ENCODE data around the gene DNAAF9. TPM values are rescaled to one million over a fixed set of nuclear protein-coding genes. Genes with fewer than 3 reads are reported as not detected.

The DNAAF9 gene
- total RNA-seq, 1 donor from 2014 or later, result 4.5 TPM

GRCh38 chr20:3392756-3393155 lies 14.7 kb downstream of the DNAAF9 start:
- ATAC-seq (ENCODE audit: low read depth), result no peak
- Mint-ChIP-seq H3K27me3 (no peaks in the 10 kb centered on the region), H3K9me3 (peaks cover 3% of the 10 kb centered on the region), H3K4me3 (no peak overlapping the region), H3K27ac (no peak overlapping the region), H3K36me3 (ENCODE audit: low read depth) (peaks cover 6% of the 10 kb centered on the region), H3K4me1 (peaks cover 3% of the 10 kb centered on the region)
- intact Hi-C loops (cut with micrococcal nuclease), result no loop called here
- POLR2A ChIA-PET, result no interaction called here
- no peak for DNase-seq
- CTCF ChIA-PET, result no interaction called here
- TF ChIP-seq, protein P1, sequence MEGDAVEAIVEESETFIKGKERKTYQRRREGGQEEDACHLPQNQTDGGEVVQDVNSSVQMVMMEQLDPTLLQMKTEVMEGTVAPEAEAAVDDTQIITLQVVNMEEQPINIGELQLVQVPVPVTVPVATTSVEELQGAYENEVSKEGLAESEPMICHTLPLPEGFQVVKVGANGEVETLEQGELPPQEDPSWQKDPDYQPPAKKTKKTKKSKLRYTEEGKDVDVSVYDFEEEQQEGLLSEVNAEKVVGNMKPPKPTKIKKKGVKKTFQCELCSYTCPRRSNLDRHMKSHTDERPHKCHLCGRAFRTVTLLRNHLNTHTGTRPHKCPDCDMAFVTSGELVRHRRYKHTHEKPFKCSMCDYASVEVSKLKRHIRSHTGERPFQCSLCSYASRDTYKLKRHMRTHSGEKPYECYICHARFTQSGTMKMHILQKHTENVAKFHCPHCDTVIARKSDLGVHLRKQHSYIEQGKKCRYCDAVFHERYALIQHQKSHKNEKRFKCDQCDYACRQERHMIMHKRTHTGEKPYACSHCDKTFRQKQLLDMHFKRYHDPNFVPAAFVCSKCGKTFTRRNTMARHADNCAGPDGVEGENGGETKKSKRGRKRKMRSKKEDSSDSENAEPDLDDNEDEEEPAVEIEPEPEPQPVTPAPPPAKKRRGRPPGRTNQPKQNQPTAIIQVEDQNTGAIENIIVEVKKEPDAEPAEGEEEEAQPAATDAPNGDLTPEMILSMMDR (IDR thresholded peaks at IDR 0.05), result no peak

DNA sequence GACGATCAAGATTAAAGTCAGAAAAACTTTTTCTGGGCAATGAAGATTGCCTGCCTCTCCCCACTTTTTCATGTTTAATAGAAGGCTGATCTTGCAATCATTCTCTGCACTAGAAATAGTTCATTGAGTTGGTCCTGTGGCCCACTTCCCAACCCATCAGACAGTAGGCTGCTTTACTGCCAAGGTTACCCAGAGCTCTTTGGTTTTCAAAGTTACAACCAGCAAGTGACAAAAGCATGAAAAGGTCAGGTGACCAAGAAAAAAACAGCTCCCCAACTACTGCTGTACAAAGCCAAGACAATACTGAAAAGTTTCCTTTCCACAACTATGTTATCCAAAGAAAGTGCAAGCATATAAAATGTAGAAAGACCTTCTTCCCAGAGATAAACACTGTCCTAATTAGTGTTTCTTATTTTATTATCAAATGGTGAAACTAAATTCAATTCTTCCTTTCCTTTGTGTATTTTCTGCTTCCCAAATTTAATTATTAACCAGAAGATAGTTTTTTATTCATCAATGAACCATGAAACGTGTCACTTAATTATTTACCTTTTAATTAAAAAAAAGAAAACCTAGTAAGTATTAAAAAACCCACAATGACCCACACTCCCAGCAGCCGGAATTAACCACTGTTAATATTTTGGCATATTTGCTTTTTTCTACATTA lies 16.6 kb downstream of the DNAAF9 start:
- TF ChIP-seq, protein P1 (IDR thresholded peaks at IDR 0.05), result no peak
- no peak for DNase-seq
- intact Hi-C loops (cut with micrococcal nuclease), result no loop called here
- ChIA-PET POLR2A (no interaction called here), CTCF (no interaction called here)
- H3K4me3 Mint-ChIP-seq, result no peak overlapping the region
- H3K9me3 Mint-ChIP-seq, result peaks cover 6% of the 10 kb centered on the region
- no peak for ATAC-seq (ENCODE audit: low read depth)
- H3K27ac Mint-ChIP-seq, result no peak overlapping the region
- H3K4me1 Mint-ChIP-seq, result peaks cover 3% of the 10 kb centered on the region
- peaks cover 4% of the 10 kb centered on the region for H3K36me3 Mint-ChIP-seq (ENCODE audit: low read depth)
- H3K27me3 Mint-ChIP-seq, result no peaks in the 10 kb centered on the region

DNA sequence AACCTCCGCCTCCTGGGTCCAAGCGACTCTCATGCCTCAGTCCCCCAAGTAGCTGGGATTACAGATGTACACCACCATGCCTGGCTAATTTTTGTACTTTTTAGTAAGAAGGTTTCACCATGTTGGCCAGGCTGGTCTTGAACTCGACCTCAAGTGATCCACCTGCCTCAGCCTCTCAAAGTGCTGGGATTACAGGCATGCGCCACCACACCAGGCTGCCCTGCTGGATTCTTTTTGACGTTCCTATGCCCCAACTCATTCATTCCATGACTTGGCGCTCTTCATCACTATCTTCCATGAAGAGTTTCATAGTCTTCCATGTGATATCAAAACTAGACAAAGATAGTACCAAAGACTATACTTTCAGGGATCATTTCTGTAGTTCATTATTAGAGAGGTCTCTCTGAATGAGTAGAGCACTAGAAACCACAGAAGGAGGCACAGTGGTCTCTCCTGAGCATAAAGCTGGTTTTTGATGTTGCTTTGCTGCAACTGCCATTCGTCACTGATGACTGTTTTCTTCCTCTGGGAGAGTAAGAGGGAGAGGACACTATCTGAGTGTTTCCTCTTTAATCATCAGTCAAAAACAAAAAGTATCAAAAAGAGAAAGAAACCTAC lies 23.5 kb downstream of the DNAAF9 start:
- H3K36me3 Mint-ChIP-seq (ENCODE audit: low read depth), result peaks cover 13% of the 10 kb centered on the region
- no peak overlapping the region for H3K27ac Mint-ChIP-seq
- peaks cover 3% of the 10 kb centered on the region for H3K9me3 Mint-ChIP-seq
- POLR2A ChIA-PET, result no interaction called here
- H3K27me3 Mint-ChIP-seq, result no peaks in the 10 kb centered on the region
- ATAC-seq (ENCODE audit: low read depth) (no peak), DNase-seq (no peak)
- TF ChIP-seq, protein P1 (IDR thresholded peaks at IDR 0.05), result no peak
- H3K4me1 Mint-ChIP-seq, result no peaks in the 10 kb centered on the region
- intact Hi-C loops (cut with micrococcal nuclease), result no loop called here
- CTCF ChIA-PET, result no interaction called here
- no peak overlapping the region for H3K4me3 Mint-ChIP-seq

DNA sequence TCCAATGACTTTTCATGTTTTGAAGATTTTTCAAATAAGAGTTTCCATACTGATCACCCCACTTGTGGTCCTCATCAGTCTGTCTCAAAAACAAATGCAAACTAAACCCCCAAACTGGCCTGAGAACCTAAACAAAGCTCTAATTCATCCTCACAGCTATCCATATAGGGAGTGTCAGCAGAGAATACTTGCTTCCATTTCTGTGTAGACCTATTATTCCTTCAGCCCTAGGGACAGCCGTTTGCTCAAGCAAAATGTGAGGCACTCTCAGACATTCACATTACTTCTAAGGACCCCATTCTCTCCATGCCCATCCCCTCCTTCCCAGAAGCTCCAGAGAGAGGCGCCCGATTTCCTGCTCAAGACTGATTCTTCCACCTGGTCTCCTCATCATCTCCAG lies 24.6 kb downstream of the DNAAF9 start:
- ATAC-seq (ENCODE audit: low read depth) (no peak), DNase-seq (no peak)
- H3K4me3 Mint-ChIP-seq, result no peak overlapping the region
- H3K27me3 Mint-ChIP-seq, result no peaks in the 10 kb centered on the region
- POLR2A ChIA-PET, result no interaction called here
- peaks cover 3% of the 10 kb centered on the region for H3K9me3 Mint-ChIP-seq
- CTCF ChIA-PET, result no interaction called here
- H3K36me3 Mint-ChIP-seq (ENCODE audit: low read depth), result peaks cover 17% of the 10 kb centered on the region
- TF ChIP-seq, protein P1 (IDR thresholded peaks at IDR 0.05), result no peak
- no peaks in the 10 kb centered on the region for H3K4me1 Mint-ChIP-seq
- H3K27ac Mint-ChIP-seq, result no peak overlapping the region
- intact Hi-C loops (cut with micrococcal nuclease), result no loop called here

DNA sequence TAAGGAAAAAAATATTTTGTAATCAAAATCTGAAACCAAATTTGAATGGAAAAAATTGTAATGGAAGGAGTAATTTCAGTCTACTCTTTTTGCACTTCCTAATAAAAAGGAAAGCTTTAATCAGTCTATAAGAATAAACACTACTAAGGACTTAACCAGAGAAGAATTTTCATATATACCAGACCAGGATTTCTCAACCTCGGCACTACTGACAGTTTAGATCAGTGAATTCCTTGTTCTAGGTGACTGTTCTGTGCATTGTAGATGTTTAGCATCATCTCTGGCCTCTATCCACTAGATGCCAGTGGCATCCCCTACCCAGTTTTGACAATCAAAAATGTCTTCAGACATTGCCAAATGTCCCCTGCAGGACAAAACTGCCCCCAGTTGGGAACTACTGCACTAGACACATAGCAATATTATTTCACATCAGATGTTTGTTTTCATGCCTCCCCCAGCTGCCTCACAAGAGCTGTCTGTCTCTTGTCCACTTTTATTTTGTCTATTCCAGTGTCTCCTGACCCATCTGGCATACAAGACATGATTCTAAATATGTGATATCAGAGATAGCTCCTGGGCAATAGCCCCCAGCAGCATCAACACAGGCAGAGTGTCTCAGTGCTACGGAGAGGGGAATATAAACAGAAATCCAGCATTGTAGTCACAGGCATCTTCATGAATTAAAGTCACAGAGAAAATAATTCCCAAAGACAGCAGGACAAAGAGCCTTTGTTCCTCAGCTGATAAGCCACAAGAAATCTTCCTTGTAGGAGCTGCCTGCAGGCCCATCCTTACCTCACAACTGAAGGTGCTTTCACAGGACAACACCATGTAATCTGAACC lies 27.0 kb downstream of the DNAAF9 start:
- intact Hi-C loops (cut with micrococcal nuclease), result no loop called here
- Mint-ChIP-seq H3K36me3 (ENCODE audit: low read depth) (peaks cover 27% of the 10 kb centered on the region), H3K27ac (no peak overlapping the region), H3K9me3 (no peaks in the 10 kb centered on the region), H3K4me3 (no peak overlapping the region), H3K4me1 (no peaks in the 10 kb centered on the region), H3K27me3 (no peaks in the 10 kb centered on the region)
- CTCF ChIA-PET, result no interaction called here
- DNase-seq (no peak), ATAC-seq (ENCODE audit: low read depth) (no peak)
- POLR2A ChIA-PET, result no interaction called here
- TF ChIP-seq, protein P1 (IDR thresholded peaks at IDR 0.05), result no peak

Data from activated B cell treated with CpG ODN at 0.5 μM for 24 hours (primary cell).